Left renal cortex interstitium (tissue), 4 donors: ENCODE results near the gene GNAO1. TPM values are rescaled to one million over a fixed set of nuclear protein-coding genes. Genes with fewer than 3 reads are reported as not detected.

Experiments
- DNase-seq, 4 donors: peaks; one replicate each; pipeline ENCODE4 v3.0.0-alpha.2; 2013; ENCODE audit warnings: low read depth in 4 of 4, low spot score in 2 of 4, missing footprints in 1 of 4
- polyA plus RNA-seq, 4 donors: library from polyadenylated mRNA; unstranded; fragments of 120-200 nt; gene quantifications; one replicate each; pipeline ENCODE4 v1.2.1, GENCODE V29; 2013; ENCODE audit not compliant: insufficient read length in 4 of 4

Gene GNAO1
- polyA plus RNA-seq, 4 donors = 5.3 to 6.5 (median 6.1) TPM

DNA sequence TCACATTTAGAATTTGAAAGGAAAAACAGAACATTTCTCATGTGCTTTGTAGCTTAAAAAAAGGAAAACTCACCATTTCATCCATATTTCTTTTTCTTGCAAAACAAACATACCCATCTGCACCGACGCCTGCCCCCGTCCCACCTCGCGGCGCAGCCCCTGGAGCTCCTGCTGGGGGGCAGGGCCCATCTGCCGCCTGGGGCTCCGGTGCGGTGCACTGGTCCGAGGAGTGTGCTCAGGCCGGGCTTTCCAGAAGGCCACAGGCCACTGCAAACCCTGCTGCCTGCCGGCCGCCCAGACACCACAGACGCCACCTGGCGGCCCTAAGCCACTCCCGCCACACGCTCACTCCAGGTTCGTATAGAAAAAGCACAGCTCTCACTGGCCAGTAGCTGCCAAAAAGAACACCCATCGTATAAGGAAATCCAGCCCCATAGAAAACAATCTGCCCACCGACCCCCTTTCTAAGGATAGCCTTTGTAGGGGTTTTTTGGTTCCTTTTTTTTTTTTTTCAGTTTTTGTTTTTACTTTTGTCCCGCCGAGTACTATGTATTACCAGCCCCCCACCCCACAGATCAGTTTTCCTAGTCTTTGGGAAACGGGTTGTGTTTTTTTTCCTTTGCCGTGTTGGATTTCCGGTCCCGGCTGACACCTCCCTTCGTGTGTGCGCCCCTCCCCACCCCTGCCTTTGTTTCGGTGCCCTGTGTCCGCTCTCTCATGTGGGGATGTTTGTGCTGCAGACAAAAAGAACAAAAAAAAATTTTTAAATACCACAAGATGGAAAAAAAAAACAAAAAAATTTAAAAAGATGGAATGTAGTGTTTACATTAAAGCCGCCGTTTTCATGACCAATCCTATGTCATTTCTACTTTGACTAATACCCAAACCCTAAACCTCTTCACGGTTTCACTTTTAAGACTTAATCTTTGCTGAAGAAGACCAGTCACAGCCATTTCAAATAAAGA is 165.3 kb downstream of the GNAO1 start:
- DNase-seq = peak in 3 of 4 donors; percentile 65 to 82 (median 75)

DNA sequence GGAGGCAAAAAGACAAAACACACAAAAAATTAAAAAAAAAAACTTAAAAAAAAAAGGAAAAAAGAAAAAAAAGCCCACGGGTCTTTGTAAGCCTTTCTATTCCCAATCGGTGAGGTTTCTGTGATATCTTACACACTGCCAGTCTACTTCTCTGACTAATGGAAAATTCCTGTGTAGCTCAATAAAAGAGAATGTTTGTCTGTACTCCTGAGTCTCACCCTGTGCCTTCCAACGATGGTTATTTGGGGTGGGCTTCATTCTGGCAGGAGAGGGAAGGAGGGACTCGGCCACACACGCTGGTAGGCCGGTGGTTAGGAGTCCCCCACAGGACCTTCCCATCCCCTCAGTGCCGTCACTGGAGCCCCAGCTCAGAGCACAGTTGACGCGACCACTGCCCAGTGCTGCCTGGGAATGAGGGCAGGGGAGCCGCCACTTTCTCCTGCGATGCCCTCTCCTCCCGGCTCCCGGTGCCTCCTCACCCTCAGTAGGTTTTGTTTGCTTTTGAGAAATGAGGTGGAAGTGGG is 166.0 kb downstream of the GNAO1 start:
- no peak for DNase-seq

DNA sequence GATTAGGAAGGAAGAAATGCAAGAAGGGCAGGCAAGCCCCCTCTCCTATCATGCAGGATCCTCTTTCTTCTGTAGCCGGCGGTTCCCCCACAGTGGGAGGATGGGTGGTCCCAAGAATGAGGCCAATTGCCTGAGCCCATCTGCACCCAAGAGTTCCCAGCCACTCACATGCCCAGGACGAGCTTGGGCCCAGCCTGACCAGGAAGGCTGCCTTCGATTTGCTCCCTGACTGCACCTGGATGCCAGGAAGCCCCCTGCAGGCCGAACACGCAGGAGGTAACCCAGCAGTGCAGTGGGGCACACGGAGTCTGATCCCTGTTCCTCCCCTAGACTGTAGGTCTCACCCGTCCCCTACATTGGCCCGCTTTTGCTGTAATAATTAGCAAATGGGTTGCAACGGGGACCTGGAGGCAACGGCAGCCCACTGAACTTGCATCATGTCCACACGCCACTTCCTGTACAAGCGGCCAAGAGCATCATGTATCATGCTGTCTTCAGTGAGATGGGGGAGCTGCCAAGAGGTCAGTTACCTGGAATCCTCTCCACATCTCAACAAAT is 166.6 kb downstream of the GNAO1 start:
- no peak for DNase-seq

DNA sequence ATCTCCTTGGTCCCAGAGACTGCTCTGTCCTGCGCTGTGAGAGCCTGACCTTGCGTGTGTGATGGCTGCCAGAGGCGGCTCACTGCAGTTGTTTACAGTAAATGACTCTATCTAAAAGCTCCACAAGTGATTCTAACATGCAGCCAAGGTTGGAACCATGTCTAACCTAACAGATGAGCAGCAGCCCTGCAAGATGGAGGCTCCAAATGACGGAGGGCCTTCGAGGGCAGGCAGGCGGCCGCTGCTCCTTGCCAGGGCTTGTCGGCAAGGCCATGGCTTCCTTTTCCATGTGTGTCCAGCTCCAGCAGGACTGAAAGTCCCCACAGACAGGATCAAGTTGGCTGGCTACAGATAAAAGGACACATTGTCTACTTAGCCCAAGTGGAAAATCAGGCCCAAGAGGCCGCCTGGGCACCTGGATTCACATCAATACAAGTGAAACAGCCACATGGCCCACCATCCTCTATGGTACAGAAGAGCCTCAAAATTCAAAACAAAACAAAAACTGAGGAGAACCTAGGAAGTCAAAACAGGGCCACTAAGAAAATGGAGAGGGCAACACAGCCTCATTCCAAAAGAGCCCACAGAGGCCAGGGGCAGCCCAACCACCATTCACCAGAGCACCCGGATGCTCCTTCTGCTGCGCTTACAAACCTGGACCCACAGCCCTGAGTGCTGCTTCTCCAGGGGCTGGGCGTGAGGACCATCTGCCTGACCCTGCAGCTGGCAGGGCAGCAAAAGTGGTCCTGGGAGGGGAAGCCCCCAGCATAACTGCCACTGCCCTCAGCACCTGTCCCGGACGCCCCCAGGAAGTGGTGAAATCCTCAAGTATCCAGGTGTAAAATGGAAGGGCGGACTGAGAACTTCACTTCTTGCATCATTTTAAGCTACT is 169.1 kb downstream of the GNAO1 start:
- DNase-seq = no peak

DNA sequence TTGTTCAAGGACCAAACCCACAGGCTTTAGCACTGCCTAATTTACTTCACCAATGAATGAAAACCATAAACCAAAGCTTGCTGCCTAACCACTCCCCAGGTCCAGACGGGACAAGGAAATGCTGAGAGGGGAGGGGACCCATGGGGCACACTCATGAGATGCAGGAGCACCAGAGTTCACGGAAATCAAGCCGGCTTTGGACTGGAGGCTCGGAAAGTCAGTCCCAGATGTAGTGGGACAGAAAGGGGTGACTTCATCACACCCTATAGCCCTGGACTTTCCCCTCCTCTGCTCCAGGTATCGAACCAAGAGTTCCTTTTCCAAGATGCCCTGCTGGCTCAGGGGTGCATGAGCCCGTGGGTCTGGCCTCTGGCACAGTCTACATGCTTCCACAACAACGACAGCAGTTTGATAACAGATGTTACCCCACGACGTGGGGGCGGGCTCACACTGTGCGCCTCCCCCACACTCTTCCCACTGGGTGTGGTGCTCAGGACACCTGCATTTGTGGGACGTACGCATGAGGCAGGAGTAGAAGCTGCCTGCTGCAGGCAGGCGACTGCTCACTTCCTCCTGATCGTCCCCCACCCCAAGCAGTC is 170.9 kb downstream of the GNAO1 start:
- DNase-seq = no peak

DNA sequence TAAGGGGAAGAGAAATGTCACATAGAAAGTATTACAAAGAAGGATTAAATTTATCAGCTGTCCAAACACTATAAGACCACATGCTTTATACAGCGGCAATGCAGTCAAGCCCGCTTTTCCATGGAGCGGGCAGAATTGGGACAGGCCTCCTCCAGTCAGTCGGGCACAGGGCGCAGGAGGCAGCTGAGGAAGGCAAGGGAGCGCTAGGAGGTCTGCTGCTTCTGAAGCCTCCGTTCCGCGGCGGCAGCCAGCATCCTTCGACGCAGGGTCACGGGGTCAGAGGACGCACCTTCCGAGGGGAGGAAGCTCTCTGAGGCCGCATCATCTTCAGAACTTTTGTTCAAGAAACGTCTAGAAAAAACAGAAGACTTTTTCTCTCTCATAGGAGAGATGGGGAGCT is 171.4 kb downstream of the GNAO1 start:
- no peak for DNase-seq

DNA sequence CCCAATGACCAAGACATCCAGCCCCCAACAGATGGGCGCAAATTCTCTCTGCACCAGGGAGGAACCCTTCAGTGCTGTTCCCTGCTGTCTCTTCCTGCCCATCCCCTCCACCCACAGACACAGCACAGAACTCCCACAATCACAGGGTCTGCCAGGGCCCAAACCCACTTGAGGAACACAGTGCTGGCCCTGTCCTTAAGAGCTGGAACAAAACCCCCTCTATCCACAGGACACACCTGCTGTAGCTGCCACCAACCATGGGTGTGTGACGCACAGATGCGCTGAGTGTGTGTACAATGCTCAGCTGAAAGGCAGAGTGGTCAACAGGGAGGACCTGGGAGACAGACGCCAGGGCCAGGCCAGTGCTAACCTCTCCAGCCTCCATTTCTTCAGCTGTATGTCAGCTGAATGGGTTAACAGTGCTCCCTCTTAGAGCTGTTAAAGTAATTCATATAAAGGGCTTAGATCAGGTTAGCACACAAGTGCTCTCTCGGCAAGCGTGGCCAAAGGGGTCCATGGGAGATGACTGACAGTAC is 172.0 kb downstream of the GNAO1 start:
- DNase-seq = no peak

DNA sequence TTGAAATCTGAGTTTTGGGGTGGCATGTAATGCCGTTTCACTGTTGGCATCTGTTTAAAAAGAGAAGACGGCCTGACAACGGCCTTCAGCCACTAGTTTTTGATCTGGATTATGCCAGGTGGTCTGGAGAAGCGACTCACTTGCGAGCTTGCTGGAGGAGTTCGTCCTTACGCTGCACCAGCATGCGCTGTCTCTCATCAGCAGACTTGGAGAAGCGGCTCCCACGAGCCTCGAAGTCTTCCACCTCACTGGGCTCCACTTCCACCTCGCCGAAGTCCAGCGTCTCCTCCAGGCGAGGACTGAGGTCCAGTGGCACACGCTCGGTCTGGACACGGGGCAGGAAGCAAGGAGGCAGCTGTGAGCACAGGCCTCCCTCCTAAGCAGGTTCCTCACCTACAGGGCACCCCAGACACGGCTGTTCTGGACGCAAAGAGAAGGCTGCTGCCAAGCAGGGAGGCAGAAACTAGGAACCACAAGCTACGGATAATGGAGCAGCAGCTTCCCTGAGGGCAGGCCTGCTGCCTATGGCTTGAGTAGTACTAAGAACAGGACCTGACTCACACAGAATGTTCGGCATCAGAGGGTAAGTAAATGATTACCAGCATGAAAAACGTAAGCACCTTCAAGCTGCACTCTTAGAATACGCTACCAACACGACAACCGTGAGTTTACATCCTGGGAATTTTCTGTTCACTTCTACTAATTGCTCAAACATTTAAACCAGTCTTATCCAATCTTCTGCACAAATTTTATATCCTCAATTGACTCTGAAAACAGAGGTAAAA is 172.7 kb downstream of the GNAO1 start:
- no peak for DNase-seq

DNA sequence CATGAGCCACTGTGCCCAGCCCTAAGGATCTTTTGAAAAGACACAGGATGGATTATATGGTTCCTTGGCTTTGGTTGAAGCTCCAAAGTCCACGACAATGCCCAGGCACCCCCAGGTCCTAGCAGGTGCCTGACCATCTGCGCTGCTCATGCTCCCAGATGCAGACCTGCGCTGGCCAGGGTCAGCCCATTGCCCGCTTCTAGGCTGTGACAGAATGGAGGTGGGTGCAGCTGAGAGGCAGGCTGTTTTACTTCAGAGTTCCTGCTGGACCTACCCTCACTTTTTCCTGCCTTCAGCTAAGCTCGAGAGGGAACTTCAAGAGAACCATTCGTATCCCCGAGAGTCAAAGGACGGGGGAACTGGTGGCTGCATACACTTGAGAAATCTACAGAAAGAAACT is 173.6 kb downstream of the GNAO1 start:
- no peak for DNase-seq

DNA sequence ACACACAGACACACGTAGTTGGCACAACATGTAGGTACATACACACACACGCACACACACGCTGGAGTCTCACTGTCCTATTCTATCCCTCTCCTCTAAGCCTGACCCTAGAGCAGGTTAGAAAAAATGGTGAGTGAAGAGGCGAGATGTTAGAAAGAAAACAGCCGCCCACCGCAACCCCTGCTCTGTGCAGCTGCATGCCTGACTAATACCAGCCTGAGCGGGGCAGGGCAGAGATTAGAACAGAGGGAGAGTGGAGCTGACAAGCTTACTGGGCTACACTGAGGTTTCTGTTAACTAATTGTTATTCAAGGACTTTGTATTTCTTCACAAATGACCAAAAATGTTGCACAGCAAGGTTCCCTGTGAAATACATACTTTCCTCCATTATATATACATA is 174.3 kb downstream of the GNAO1 start:
- DNase-seq = no peak

DNA sequence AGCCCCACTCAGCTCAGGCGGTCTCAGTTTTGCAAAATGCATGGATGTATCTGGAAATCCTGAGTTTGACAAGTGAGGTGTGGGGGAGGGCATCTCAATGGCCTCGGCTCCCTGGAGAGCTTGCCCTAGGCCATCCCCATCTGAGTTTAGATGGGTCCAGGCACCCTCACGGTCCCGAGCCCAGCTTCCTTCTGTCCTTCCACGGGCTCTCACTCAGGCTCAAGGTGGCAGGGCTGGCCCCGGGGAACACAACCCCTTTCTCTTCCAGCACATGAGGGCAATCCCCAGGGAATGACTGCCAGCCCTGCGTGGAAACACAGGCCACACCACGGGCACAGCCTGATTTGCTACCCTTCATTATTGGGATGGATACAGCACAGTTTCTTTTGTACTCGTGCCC is 175.7 kb downstream of the GNAO1 start:
- DNase-seq = no peak

DNA sequence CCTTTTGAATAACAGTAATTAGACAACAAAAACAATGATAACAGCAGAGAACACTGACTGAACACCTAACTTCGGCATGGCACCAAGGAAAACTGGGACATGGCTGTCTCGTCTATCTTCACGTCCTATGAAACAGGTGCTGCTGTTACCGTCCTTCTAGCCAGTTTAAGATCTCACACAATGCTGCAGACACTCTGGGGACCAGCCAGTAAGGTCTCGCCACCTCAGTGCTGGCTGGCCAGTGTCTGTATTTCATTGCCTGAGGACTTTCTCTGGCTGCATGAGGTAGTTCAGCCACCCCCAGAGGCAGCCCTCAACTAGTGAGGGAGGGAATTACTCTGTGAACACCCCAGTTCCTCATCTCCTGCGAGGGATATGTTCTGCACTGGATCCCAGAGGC is 176.5 kb downstream of the GNAO1 start:
- DNase-seq = no peak

DNA sequence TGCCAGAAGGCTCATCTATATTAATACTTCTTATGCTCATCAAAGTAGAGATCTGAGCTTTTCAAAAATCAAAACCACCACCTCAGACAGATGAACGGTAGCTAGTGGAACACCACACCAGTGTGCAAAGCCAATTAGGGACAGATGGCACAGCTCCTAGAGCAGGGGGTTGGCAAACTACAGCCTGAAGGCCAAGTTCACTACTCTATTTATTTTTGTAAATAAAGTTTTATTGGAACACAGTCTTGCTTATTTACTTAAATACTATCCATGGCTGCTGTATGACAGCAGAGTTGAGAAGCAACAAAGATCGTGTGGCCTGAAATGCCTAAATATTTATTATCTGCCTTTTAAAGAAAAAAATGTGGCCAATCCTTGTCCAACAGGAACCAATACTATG is 177.3 kb downstream of the GNAO1 start:
- no peak for DNase-seq

DNA sequence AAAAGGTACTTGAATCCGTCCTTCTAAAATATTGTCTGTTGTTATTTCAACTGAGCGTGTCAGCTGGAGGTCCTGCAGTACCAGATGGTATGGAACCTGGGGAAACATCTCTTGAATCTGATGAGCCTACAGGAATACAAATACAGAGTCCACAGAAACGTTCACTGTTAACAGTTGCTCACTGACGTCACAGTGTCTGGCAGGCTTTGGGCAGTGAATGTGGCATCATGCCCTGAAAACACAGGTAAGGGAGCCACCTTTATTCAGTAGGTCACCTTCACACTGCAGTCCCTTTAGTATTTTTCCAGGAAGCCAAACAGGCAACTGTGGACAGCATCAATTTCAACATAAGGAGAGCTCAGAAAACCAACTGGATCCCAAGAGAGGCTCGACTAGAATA is 177.9 kb downstream of the GNAO1 start:
- DNase-seq = no peak

DNA sequence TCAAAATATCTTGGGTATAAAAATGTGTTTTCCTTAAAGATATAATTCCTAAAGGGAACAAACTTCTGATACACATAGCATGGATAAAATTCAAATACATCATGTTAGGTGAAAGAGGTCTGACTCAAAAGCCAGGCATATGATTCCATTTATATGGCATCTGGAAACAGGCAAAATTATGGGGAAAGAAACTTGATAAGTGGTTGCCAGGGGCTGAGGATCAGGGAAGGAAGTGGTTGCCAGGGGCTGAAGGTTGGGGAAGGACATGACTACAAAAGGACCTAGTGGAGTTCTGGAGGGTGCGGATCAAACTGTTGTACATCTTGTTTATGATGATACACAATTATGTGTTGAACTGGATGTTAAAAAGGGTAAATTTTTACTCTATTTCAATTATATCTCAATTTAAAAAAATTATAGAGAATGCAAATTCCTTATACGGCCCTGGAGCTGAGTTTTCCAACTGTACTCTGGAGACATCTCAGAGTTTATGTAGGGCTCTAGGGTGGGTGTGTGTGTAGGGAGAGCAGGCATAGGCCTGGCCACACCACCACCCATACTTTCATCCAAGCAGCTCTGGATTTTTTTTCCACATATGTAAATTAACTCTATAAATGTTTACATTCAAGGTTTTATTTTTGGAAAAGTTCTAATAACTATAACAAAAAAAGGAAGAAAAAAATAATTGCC is 179.0 kb downstream of the GNAO1 start:
- no peak for DNase-seq

DNA sequence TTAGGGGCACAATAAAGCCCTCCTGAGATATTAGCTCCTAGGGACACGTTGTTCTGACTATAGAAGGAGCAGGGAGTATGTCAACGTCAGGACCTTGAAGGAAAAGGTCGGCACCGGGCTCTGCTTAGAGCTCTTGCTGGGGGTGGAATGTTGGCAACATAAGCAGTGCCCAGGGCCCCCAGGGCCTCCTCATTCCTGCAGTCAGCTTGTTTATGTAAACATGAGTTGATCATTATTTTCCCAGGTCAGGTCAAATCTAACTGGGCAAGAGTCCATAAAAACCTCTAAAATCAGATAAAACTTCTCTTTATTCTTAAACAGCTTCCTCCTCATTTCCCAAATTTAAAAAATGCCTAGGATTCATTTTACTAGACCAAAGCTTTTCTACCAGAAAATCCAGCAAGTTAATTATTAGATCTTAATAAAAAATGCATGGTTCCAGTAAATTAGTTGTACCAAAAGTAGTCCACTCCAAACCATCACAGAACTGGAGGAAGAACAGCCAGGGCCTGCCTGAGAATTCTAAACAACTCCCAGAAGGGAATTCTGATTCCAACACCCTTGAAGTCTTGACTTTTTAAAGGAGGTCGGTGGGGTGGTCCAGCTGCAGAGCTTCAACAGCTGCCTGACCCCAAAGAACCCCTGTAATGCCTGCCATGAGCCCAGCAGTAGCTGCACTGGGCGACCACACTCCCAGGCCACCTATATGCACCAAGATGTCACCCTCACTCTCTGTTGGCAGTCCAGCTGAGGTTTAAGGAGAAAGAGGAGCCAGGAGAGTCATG is 179.8 kb downstream of the GNAO1 start:
- DNase-seq = no peak

DNA sequence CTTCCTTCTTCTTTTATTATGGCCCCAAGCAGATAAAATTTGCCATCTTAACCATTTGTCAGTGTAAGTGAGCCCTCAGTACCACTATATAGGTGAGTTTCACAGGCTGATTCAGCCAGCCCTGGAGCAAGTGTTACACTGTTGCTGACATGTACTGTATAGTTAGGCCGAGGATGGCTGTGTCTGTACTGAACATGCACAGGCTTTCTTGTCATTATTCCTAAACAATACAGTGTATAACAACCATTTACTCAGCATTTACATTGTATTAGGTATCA is 180.3 kb downstream of the GNAO1 start:
- DNase-seq = no peak

DNA sequence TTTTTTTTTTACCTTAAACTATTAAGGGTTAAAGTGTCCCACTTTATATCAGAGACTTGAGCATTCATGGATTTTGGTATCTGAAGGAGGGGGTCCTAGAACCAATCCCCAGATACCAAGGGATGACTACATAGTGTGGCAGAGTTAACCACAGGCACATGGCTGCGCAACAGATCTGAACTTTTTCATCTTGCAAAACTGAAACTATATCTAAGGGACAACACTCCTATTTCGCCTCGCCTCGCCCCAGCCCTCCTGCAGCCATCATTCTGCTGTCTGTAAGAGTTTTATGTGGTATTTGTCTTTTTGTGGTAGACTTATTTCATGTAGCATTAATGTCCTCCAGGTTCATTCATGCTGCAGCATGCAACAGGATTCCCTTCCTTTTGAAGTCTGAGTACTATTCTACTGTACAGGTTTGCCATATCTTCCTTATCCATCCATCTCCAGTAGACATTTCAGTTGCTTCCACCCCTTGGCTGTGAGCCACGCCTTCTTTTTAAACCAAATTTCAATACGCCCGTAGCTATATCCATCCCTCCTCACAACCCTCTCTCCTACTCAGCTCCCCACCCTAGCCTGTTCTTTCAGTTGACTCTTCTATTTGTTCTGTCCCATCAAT is 180.8 kb downstream of the GNAO1 start:
- DNase-seq = no peak
